HCT116 (cell line): ENCODE results near the gene RGL3. TPM values are rescaled to one million over a fixed set of nuclear protein-coding genes. Genes with fewer than 3 reads are reported as not detected.
"Not testable (repeated sequence)": the region's sequence is repeated elsewhere in the genome, so short reads cannot be mapped to it uniquely, and the experiment has no call there.

Experiments
- ATAC-seq: fragments of 200-7000 bp; cut with Tn5 transposase; 2 replicates; pipeline ENCODE4 v1.9.1; 2020; ENCODE audit warnings: mild to moderate bottlenecking, moderate library complexity
- BruUV-seq: library from RNA; stranded (reverse); fragments of 400-500 nt; replicated peaks from 2 replicates; lab custom pipeline; 2021; lab: Mats Ljungman, UMichigan
- CTCF ChIA-PET: fragments of 300-600 bp; sonication (Branson Sonifier 250); formaldehyde crosslinking; loops from one replicate; lab custom pipeline; 2021; ENCODE audit warnings: antibody characterized with exemption; lab: Charles Lee
- POLR2A ChIA-PET: fragments of 300-600, 350-600 bp; sonication (Branson Sonifier 250); formaldehyde crosslinking; loops from one replicate; lab custom pipeline; 2021; ENCODE audit warnings: antibody characterized with exemption; lab: Charles Lee
- RAD21 ChIA-PET, 2 experiments: fragments of 300-600 bp; sonication (Branson Sonifier 250); formaldehyde crosslinking; loops; one replicate each; lab custom pipeline; 2023; ENCODE audit warnings: low total read pairs in 2 of 2; ENCODE audit not compliant: uncharacterized antibody in 2 of 2, unreplicated experiment in 2 of 2, low non-redundant PET in 1 of 2; lab: Charles Lee
- DNase-seq: peaks from one replicate; pipeline ENCODE4 v3.0.0-alpha.2; 2010; ENCODE audit warnings: low read depth, low spot score
- H2AFZ ChIP-seq: fragments of 200-600 bp; shearing (Covaris generic), sonication (generic); 2 replicates; pipeline ENCODE4 v1.6.1; 2017; ENCODE audit warnings: low read depth, mixed run types, mixed read lengths, antibody characterized with exemption, low read length; ENCODE audit not compliant: poor library complexity, severe bottlenecking
- H3K27ac ChIP-seq: 2 replicates; pipeline ENCODE4 v1.5.1; 2012; ENCODE audit warnings: low read depth, low read length
- H3K27me3 ChIP-seq: fragments of 200-600 bp; sonication (generic); 2 replicates; pipeline ENCODE4 v1.6.1; 2016; ENCODE audit warnings: mixed run types, low read length, mixed read lengths; ENCODE audit not compliant: insufficient read depth
- H3K36me3 ChIP-seq, 2 experiments: fragments of 200-500 bp in 1 of 2; fragments of 200-600 bp in 1 of 2; sonication (Bioruptor generic) in 1 of 2; sonication (generic) in 1 of 2; 2 replicates each; pipeline versions ENCODE4 v1.5.1 to v1.6.1; 2014 to 2016; ENCODE audit warnings: low read length in 2 of 2, inconsistent platforms in 1 of 2, mixed read lengths in 1 of 2, mixed run types in 1 of 2; ENCODE audit not compliant: insufficient read depth in 2 of 2, control insufficient read depth in 1 of 2
- H3K4me1 ChIP-seq, 2 experiments: fragments of 200-600 bp in 1 of 2; sonication (generic) in 1 of 2; 2 replicates each; pipeline versions ENCODE4 v1.5.1 to v1.6.1; 2012 to 2017; ENCODE audit warnings: low read length in 2 of 2, inconsistent platforms in 1 of 2, mild to moderate bottlenecking in 1 of 2, mixed read lengths in 1 of 2, mixed run types in 1 of 2, moderate library complexity in 1 of 2; ENCODE audit not compliant: insufficient read depth in 2 of 2, control insufficient read depth in 1 of 2
- H3K4me2 ChIP-seq: fragments of 200-600 bp; sonication (generic); 2 replicates; pipeline ENCODE4 v1.6.1; 2017; ENCODE audit warnings: mixed run types, low read length, mixed read lengths
- H3K4me3 ChIP-seq, 2 experiments: fragments of 200-600 bp in 1 of 2; sonication (generic) in 1 of 2; replicated peaks in 1 of 2; 2 replicates each; pipeline ENCODE4 v1.5.1; 2011 to 2016; ENCODE audit warnings: low read length in 2 of 2, control low read depth in 1 of 2, low read depth in 1 of 2, mild to moderate bottlenecking in 1 of 2, mixed read lengths in 1 of 2, mixed run types in 1 of 2
- H3K79me2 ChIP-seq: fragments of 200-600 bp; sonication (generic); 2 replicates; pipeline ENCODE4 v1.6.1; 2017; ENCODE audit warnings: mild to moderate bottlenecking, mixed run types, low read length, moderate library complexity, mixed read lengths; ENCODE audit not compliant: insufficient read depth
- H3K9ac ChIP-seq: fragments of 200-600 bp; sonication (generic); 2 replicates; pipeline ENCODE4 v1.6.1; 2016; ENCODE audit warnings: low read length, mixed read lengths
- H3K9me2 ChIP-seq: fragments of 200-600 bp; sonication (generic), shearing (Covaris generic); 2 replicates; pipeline ENCODE4 v1.6.1; 2017; ENCODE audit warnings: mixed run types, mild to moderate bottlenecking, moderate library complexity; ENCODE audit not compliant: insufficient read depth
- H3K9me3 ChIP-seq, 2 experiments: fragments of 200-500 bp in 1 of 2; fragments of 200-600 bp in 1 of 2; sonication (Bioruptor generic) in 1 of 2; sonication (generic) in 1 of 2; 2 replicates each; pipeline ENCODE4 v1.6.1; 2014 to 2017; ENCODE audit warnings: low read length in 2 of 2, mixed read lengths in 2 of 2, inconsistent platforms in 1 of 2, low read depth in 1 of 2, mild to moderate bottlenecking in 1 of 2, mixed run types in 1 of 2, moderate library complexity in 1 of 2; ENCODE audit not compliant: control insufficient read depth in 1 of 2, insufficient read depth in 1 of 2
- H4K20me1 ChIP-seq: fragments of 200-600 bp; sonication (generic), shearing (Covaris generic); 2 replicates; pipeline ENCODE4 v1.6.1; 2017; ENCODE audit warnings: mixed run types, mild to moderate bottlenecking, moderate library complexity; ENCODE audit not compliant: insufficient read depth
- EGR1 ChIP-seq: IDR thresholded peaks from 2 replicates; pipeline ENCODE4 v1.6.1; 2012; ENCODE audit warnings: low read depth
- POLR2A ChIP-seq: IDR thresholded peaks from 2 replicates; pipeline ENCODE4 v1.7.0; 2011; ENCODE audit warnings: borderline replicate concordance; ENCODE audit not compliant: insufficient read depth, insufficient read length; ENCODE audit errors: extremely low read depth
- REST ChIP-seq: IDR thresholded peaks from 2 replicates; pipeline ENCODE4 v1.6.1; 2012; ENCODE audit warnings: low read depth
- SIN3A ChIP-seq: IDR thresholded peaks from 2 replicates; pipeline ENCODE4 v1.6.1; 2012; ENCODE audit warnings: low read depth
- SP1 ChIP-seq: IDR thresholded peaks from 2 replicates; pipeline ENCODE4 v1.6.1; 2012; ENCODE audit warnings: low read depth
- intact Hi-C: fragments of 100-400 bp; cut with micrococcal nuclease; formaldehyde crosslinking; loops from 2 replicates; pipeline ENCODE4 v1.10.0; 2022
- total RNA-seq: library from RNA; stranded (reverse); gene quantifications from one replicate; pipeline ENCODE4 v1.2.1, GENCODE V29; 2021; ENCODE audit not compliant: unreplicated experiment
- TF ChIP-seq, protein P1 (sequence below), 3 experiments: fragments of 200-600 bp in 1 of 3; sonication (generic) in 1 of 3; IDR thresholded peaks in 2 of 3; conservative IDR thresholded peaks in 1 of 3; 2 replicates each; pipeline ENCODE4 v1.5.1; 2012 to 2017; ENCODE audit warnings: low read depth in 2 of 3, low read length in 2 of 3, antibody characterized with exemption in 1 of 3, borderline replicate concordance in 1 of 3, control low read depth in 1 of 3, mild to moderate bottlenecking in 1 of 3, mixed read lengths in 1 of 3, mixed run types in 1 of 3, moderate library complexity in 1 of 3; ENCODE audit not compliant: insufficient read depth in 1 of 3
- TF ChIP-seq, protein P2 (sequence below): IDR thresholded peaks from 2 replicates; pipeline ENCODE4 v1.6.1; 2012

Gene RGL3
- total RNA-seq, 1 experiment from 2014 or later: 99.2 TPM

GRCh38 chr19:11418549-11419506 is at the start of gene RGL3 (continued):
- TF ChIP-seq REST (no peak), SP1 (no peak), POLR2A (no peak), SIN3A (no peak), EGR1 (peak; percentile 52)
- TF ChIP-seq, protein P1, sequence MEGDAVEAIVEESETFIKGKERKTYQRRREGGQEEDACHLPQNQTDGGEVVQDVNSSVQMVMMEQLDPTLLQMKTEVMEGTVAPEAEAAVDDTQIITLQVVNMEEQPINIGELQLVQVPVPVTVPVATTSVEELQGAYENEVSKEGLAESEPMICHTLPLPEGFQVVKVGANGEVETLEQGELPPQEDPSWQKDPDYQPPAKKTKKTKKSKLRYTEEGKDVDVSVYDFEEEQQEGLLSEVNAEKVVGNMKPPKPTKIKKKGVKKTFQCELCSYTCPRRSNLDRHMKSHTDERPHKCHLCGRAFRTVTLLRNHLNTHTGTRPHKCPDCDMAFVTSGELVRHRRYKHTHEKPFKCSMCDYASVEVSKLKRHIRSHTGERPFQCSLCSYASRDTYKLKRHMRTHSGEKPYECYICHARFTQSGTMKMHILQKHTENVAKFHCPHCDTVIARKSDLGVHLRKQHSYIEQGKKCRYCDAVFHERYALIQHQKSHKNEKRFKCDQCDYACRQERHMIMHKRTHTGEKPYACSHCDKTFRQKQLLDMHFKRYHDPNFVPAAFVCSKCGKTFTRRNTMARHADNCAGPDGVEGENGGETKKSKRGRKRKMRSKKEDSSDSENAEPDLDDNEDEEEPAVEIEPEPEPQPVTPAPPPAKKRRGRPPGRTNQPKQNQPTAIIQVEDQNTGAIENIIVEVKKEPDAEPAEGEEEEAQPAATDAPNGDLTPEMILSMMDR (IDR thresholded peaks at IDR 0.05 in 2 of 3, conservative IDR thresholded peaks at IDR 0.05 in 1 of 3; ENCODE audit: borderline replicate concordance in 1 of 3, insufficient read depth in 1 of 3, low read depth in 2 of 3, low read length in 2 of 3): no peak
- TF ChIP-seq, protein P2, sequence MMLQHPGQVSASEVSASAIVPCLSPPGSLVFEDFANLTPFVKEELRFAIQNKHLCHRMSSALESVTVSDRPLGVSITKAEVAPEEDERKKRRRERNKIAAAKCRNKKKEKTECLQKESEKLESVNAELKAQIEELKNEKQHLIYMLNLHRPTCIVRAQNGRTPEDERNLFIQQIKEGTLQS: no peak
- TF ChIP-seq, all 23 proteins: peak for 4

DNA sequence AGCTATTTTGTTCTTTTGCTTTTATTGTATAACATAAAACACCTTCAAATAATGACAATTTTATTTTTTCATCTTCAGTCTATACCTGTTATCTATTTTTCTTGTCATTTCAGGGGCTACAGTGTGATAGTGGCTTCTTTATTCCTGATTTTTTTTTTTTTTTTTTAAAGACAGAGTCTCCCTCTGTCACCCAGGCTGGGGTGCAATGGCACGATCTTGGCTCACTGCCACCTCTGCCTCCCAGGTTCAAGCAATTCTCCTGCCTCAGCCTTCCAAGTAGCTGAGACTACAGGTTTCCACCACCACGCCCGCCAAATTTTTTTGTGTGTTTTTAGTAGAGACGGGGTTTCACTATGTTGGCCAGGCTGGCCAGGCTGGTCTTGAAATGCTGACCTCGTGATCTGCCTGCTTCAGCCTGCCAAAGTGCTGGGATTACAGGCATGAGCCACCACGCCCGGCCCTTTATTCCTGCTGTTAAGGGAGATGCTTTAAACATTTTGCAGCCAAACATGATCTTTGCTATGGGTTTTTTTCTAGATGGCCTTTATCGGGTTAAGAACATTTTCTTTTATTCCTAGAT is 49.2 kb upstream of the RGL3 start:
- H3K79me2 ChIP-seq, H4K20me1 ChIP-seq, ATAC-seq, H3K4me2 ChIP-seq, H2AFZ ChIP-seq, intact Hi-C loops, H3K27me3 ChIP-seq, H3K36me3 ChIP-seq, POLR2A ChIA-PET, H3K4me3 ChIP-seq, H3K4me1 ChIP-seq, RAD21 ChIA-PET, H3K9me3 ChIP-seq, BruUV-seq, DNase-seq, H3K9ac ChIP-seq, H3K27ac ChIP-seq, H3K9me2 ChIP-seq: not testable (repeated sequence)
- CTCF ChIA-PET: interaction anchor here (1.4 to 3.6 kb wide), 2 partner anchors 14 to 33 kb away, joined by 5 to 9 read pairs; partner anchors contain the start of gene PRKCSH
